Erythroblast (primary cell): ENCODE results near the gene DDX41.

ENCODE experiments used
- GATA1 ChIP-seq: IDR thresholded peaks from 2 replicates; pipeline ENCODE4 v1.6.1; 2011; ENCODE audit warnings: low read depth, mild to moderate bottlenecking, control low read depth, low read length, moderate library complexity
- POLR2A ChIP-seq: IDR thresholded peaks from 2 replicates; pipeline ENCODE4 v1.6.1; 2011; ENCODE audit warnings: mild to moderate bottlenecking, low read length

GRCh38 chr5:177483042-177483441, 33.7 kb downstream of the DDX41 start:
- TF ChIP-seq POLR2A (no peak), GATA1 (no peak)
